HG03575 (cell line): ENCODE measurements around the gene UPK3B.
"Not testable (repeated sequence)": the region's sequence is repeated elsewhere in the genome, so short reads cannot be mapped to it uniquely, and the experiment has no call there.

Source experiments
- ATAC-seq: cut with Tn5 transposase; IDR thresholded peaks from one replicate; pipeline ENCODE4 v1.9.1; 2021; ENCODE audit not compliant: unreplicated experiment, insufficient number of reproducible peaks, low FRiP score; ENCODE audit errors: extremely low read depth

UPK3B gene

GRCh38 chr7:76565001-76565400 is 54.6 kb downstream of the UPK3B start:
- not testable (repeated sequence) for ATAC-seq
